SW 1271 (cell line): Measurements from ENCODE around the gene SPINT2.
"Not testable (repeated sequence)": the region's sequence is repeated elsewhere in the genome, so short reads cannot be mapped to it uniquely, and the experiment has no call there.

Experiments used
- DNase-seq, 2 experiments: peaks; one replicate each; lab custom pipeline; 2025; lab: John Stamatoyannopoulos, UW

Gene SPINT2

DNA sequence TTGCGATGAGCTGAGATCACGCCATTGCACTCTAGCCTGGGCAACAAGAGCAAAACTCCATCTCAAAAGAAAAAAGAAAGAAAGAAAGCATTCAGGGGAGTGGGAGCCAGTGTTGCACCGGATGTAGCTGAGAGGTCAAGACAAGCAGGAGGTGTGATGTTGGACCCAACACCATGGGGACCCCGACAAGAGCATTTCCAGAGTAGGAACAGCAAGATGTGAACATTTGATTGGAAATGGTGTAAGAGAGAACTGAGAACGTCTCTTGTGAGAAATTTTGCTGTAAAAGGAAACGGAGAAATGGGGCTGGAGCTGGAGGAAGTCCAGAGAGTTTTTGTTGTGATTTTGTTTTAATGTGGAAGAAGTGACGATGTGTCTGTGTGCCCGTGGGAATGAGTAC lies 24.6 kb upstream of the SPINT2 start:
- no peak for DNase-seq

- DNase-seq, result no peak
Measured at GRCh38 chr19:38243279-38243673, 21.1 kb upstream of the SPINT2 start.

- DNase-seq, result no peak
Measured at GRCh38 chr19:38245826-38246498, 18.4 kb upstream of the SPINT2 start.

DNA sequence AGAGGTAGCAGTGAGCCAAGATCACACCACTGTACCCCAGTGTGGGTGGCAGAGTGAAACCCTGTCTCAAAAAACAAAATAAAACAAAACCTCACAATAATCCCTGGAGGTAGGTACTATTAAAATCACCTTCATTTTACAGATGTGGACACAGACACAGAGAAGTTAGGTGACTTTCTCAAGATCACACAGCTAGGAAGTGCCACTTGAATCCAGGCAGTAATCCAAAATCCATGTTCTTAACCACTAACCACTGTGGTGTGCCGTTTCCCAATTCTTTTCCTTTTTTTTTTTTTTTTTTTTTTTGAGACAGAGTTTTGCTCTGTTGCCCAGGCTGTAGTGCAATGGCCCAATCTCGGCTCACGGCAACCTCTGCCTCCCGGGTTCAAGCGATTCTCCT lies 17.2 kb upstream of the SPINT2 start:
- DNase-seq, result no peak

- no peak for DNase-seq
Measured at GRCh38 chr19:38247734-38248268, 16.6 kb upstream of the SPINT2 start.

DNA sequence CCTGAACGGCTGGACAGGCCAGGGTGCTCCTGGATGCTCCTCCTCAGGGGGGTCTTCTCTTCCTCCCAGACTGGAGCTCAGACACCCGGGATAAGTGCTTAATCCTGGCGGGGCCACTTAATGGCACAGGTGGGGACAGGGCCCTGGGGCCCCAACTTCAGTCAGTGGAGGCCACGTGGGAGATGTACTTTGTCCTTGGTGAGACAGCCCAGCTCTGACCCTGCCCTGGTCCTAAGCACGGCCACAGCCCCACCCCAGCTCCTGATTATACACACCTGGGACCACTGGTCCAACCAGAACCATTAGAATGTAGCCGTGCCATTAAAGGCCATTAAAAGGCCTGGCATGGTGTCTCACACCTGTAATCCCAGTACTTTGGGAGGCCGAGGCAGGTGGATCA lies 16.0 kb upstream of the SPINT2 start:
- DNase-seq, result no peak

GRCh38 chr19:38250428-38250820 lies 13.9 kb upstream of the SPINT2 start:
- no peak for DNase-seq

DNA sequence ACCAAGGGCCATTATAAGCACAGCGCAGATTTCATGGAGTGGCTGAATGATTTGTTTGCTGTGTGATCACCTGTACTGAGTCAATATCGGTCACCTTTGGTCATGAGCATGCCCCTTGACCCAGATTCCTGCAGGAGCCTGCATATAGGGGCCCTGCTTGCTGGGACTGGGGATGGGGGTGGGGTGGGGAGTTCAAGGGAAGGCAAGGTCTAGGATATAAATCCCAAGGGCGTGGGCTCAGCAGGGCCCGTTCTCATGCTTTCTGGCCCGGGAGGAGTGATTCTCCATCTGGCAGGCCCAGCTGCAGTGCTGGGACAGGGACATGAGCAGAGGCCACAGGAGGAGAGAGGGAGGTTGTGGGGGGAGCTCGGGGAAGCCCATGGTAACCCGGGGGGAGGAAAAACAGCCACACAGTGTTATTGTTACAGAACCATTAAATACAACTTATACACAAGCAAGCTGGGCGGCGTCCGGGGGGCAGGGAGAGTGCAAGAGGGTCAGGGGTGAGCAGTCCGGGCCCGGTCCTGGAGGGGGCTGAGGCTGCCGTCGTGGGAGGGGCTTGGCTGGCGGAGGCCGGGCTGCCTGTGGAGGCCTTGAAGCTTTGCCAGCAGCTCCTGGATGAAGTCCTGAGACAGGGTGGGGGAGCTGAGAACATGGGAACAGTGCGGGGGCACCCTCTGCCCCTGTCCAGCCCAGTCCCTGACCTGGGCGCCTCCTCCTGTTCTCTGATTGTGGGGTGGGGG lies 13.4 kb upstream of the SPINT2 start:
- DNase-seq, result no peak

- DNase-seq, result no peak
Measured at GRCh38 chr19:38251564-38252051, 12.8 kb upstream of the SPINT2 start.

DNA sequence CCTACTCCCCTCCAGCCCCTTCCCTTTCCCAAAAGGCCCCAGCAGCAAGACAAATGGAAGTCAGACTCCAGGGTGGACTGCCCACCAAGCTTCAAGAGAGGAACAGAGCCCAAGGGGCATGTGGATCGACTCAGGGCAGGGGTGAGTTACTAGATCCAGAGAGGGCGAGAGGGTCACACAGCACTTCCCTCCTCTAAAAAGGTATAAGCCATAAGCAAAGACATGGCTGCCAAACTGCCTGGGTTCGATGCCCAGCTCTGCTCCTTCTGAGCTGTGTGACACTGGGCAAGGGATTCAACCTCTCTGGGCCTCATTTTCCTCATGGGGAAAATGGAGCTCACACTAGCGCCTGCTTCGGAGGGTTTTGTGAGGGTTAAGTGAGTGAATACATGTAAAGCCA lies 12.0 kb upstream of the SPINT2 start:
- no peak for DNase-seq

- no peak for DNase-seq
Measured at GRCh38 chr19:38252941-38253691, 11.3 kb upstream of the SPINT2 start.

- no peak for DNase-seq
Measured at GRCh38 chr19:38253788-38254187, 10.6 kb upstream of the SPINT2 start.

- DNase-seq, result no peak
Measured at GRCh38 chr19:38255383-38256014, 8.9 kb upstream of the SPINT2 start.

- not testable (repeated sequence) for DNase-seq
Measured at GRCh38 chr19:38261942-38262341, 2.4 kb upstream of the SPINT2 start.

DNA sequence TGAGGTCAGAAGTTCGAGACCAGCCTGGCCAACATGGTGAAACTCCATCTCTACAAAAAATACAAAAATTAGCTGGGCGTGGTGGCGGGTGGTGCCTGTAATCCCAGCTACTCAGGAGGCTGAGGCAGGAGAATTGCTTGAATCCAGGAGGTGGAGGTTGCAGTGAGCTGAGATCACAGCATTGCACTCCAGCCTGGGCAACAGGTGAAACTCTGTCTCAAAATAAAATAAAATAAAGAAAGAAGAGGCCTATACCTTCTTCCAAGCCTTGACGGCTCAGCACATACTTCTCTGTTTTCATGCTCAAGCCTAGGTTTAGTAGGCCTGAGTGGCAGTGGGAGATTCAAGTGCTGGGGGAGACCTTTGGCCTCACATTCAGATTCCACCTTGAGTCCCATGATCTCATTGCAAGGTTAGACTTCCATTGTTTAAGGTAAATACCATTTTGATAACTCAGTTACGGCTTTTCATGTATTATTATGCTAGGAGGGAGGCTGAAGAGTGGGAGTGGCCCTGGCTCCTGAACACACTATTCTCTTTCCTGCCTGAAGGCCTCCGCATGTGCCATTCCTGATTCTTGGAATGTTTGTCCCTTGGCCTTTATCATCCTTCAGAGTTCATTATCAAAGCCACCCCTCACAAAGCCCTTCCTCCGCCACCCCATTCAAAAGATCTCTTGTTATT lies 1.6 kb upstream of the SPINT2 start:
- no peak for DNase-seq

- no peak for DNase-seq
Measured at GRCh38 chr19:38263689-38264485, 486 bp upstream of the SPINT2 start.

DNA sequence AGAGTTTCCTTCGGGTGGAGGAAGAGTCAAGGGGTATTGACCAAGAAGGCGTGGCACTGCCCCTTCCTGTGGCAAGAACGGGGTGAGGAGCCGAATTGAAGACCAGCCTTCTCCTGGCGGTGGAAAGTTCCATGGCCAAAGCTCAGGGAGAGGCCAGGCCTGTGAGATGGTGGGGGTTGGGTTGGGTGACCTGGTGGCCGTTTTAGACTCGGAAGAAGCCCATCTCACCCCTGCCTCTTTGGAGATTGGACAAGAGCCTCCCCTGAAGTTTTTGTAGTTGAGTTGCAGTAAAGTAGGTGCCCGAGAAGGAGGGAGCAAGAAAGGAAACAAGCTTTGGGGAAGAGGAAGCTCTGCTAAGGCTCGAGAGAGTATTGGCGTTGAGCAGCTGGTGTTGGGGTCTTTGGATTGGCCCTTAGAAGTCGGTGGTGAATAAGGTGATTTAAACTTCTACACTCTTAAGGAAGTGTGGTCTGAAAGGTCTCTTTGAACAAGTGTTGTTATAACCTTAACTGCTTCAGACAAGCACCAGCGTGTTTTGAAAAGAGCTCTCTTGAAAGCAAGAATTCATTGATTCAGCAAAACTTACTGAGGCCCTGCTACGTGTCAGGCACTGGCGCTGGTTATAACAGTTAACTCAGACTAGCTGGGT lies 964 bp downstream of the SPINT2 start:
- no peak for DNase-seq

GRCh38 chr19:38265921-38266429 lies 1.6 kb downstream of the SPINT2 start:
- no peak for DNase-seq

DNA sequence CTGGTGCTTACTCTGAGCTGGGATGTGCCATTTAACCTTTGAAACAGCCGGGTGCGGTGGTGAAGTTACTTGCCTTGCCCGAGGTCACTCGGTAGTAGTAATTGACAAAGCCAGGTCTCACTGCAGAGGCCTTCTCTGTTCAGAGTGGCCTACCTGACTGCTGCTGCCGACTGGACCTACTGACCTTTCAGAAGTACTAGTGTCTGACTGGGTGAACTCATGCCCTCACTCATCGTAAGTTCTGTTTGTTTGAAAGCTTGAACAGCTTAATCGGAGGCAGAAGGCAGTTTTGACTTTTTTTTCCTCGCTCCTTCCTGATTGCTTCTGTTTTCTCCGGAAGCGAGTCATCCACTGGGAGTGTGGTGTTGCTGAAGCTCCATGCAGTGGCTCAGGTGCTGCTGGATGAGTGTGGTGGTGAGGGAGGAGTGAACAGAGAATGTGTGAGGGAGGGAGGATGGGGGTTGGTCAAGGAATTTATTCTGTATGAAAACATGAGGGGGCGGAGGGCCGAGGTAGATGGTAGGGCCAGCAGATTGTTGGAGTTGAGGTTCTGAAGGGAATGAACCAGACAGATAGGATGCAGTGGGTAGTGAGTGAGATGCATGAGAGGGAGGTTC lies 2.7 kb downstream of the SPINT2 start:
- no peak for DNase-seq
